Subcutaneous abdominal adipose tissue (tissue), 5 donors: ENCODE data around the gene SESTD1.
"Not testable (repeated sequence)": the region's sequence is repeated elsewhere in the genome, so short reads cannot be mapped to it uniquely, and the experiment has no call there.

Experiments used
- H3K27ac ChIP-seq: one replicate; pipeline ENCODE4 v1.7.0; 2013; ENCODE audit warnings: low read depth, mild to moderate bottlenecking, inconsistent platforms, low read length, moderate library complexity
- H3K27me3 ChIP-seq, 5 donors: one replicate each; pipeline ENCODE4 v1.7.0; 2013; ENCODE audit warnings: low read length in 5 of 5, inconsistent platforms in 1 of 5; ENCODE audit not compliant: control insufficient read depth in 5 of 5, insufficient read depth in 4 of 5
- H3K36me3 ChIP-seq, 5 donors: one replicate each; pipeline ENCODE4 v1.7.0; 2013; ENCODE audit warnings: low read length in 5 of 5; ENCODE audit not compliant: control insufficient read depth in 5 of 5, insufficient read depth in 5 of 5
- H3K4me1 ChIP-seq, 5 donors: one replicate each; pipeline ENCODE4 v1.7.0; 2013; ENCODE audit warnings: low read length in 5 of 5, mild to moderate bottlenecking in 3 of 5, moderate library complexity in 1 of 5; ENCODE audit not compliant: control insufficient read depth in 5 of 5, insufficient read depth in 5 of 5
- H3K4me3 ChIP-seq, 5 donors: one replicate each; pipeline ENCODE4 v1.7.0; 2013; ENCODE audit warnings: low read length in 5 of 5, low read depth in 1 of 5
- H3K9ac ChIP-seq, 5 donors: one replicate each; pipeline ENCODE4 v1.7.0; 2013; ENCODE audit warnings: low read length in 5 of 5, mild to moderate bottlenecking in 4 of 5, moderate library complexity in 3 of 5
- H3K9me3 ChIP-seq, 5 donors: one replicate each; pipeline ENCODE4 v1.7.0; 2013; ENCODE audit warnings: low read length in 5 of 5; ENCODE audit not compliant: control insufficient read depth in 5 of 5
- donor health status: healthy.
- donor health status: healthy.
- donor health status: healthy.
- donor health status: healthy.
- donor health status: healthy.

Gene SESTD1

GRCh38 chr2:179068991-179069643 is 195.5 kb downstream of the SESTD1 start:
- Histone ChIP-seq H3K27ac (no peak overlapping the region), H3K27me3 (no peaks in the 10 kb centered on the region), H3K9ac (no peak overlapping the region), H3K4me1 (peaks cover 0 to 7% (median 0%) of the 10 kb centered on the region in 5 donors), H3K36me3 (no peaks in the 10 kb centered on the region), H3K9me3 (no peaks in the 10 kb centered on the region), H3K4me3 (no peak overlapping the region)

GRCh38 chr2:179059026-179059700 is 205.5 kb downstream of the SESTD1 start:
- Histone ChIP-seq H3K4me1 (peaks cover 0 to 21% (median 15%) of the 10 kb centered on the region in 5 donors), H3K9ac (no peak overlapping the region), H3K9me3 (no peaks in the 10 kb centered on the region), H3K27ac (no peak overlapping the region), H3K27me3 (no peaks in the 10 kb centered on the region), H3K36me3 (no peaks in the 10 kb centered on the region), H3K4me3 (no peak overlapping the region)

- H3K9ac ChIP-seq, result no peak overlapping the region
- no peaks in the 10 kb centered on the region for H3K9me3 ChIP-seq
- no peak overlapping the region for H3K4me3 ChIP-seq
- no peaks in the 10 kb centered on the region for H3K36me3 ChIP-seq
- peak overlapping the region; percentile 16 for H3K27ac ChIP-seq
- H3K4me1 ChIP-seq, result peaks cover 0 to 21% (median 15%) of the 10 kb centered on the region in 5 donors
- H3K27me3 ChIP-seq, result no peaks in the 10 kb centered on the region
Observed at GRCh38 chr2:179057737-179058136, 206.9 kb downstream of the SESTD1 start.

- not testable (repeated sequence) for H3K9ac ChIP-seq, H3K27me3 ChIP-seq, H3K36me3 ChIP-seq, H3K27ac ChIP-seq, H3K4me3 ChIP-seq, H3K9me3 ChIP-seq
- H3K4me1 ChIP-seq, result peaks cover 5 to 34% (median 29%) of the 10 kb centered on the region in 5 donors
Observed at GRCh38 chr2:179053568-179053967, 211.1 kb downstream of the SESTD1 start.
